ENCODE measurements around the gene ZNF70.

Gene ZNF70

GRCh38 chr22:23720855-23721254, 30.1 kb downstream of the ZNF70 start:
- intact Hi-C loops (cut with DNase I; ENCODE audit: low total_unique reads), result no loop called here
- no peak for TF ChIP-seq CTCF (IDR thresholded peaks at IDR 0.05)
- H3K4me1 ChIP-seq, result peaks cover 0 to 14% (median 12%) of the 10 kb centered on the region in 4 donors
- no peaks in the 10 kb centered on the region for H3K36me3 ChIP-seq
- no peaks in the 10 kb centered on the region for H3K27me3 ChIP-seq
- no peaks in the 10 kb centered on the region for H3K9me3 ChIP-seq
- H3K4me3 ChIP-seq, result no peak overlapping the region
- no peak for DNase-seq
- H3K27ac ChIP-seq, result no peak overlapping the region

GRCh38 chr22:23718371-23719165, 32.3 kb downstream of the ZNF70 start:
- peaks cover 0 to 15% (median 12%) of the 10 kb centered on the region in 3 donors for H3K36me3 ChIP-seq
- H3K4me1 ChIP-seq, result peaks cover 0 to 16% (median 14%) of the 10 kb centered on the region in 4 donors
- H3K4me3 ChIP-seq, result no peak overlapping the region
- DNase-seq, result no peak
- TF ChIP-seq CTCF (IDR thresholded peaks at IDR 0.05), result no peak
- H3K27ac ChIP-seq, result no peak overlapping the region
- no peaks in the 10 kb centered on the region for H3K27me3 ChIP-seq
- H3K9me3 ChIP-seq, result no peaks in the 10 kb centered on the region
- intact Hi-C loops (cut with DNase I; ENCODE audit: low total_unique reads), result loop anchor here (5.0 kb wide), 1 partner anchor 129 kb away; no protein-coding TSS in a partner anchor

GRCh38 chr22:23716811-23717801, 33.8 kb downstream of the ZNF70 start:
- intact Hi-C loops (cut with DNase I; ENCODE audit: low total_unique reads), result loop anchor here (5.0 kb wide), 1 partner anchor 130 kb away; no protein-coding TSS in a partner anchor
- no peak for TF ChIP-seq CTCF (IDR thresholded peaks at IDR 0.05)
- Histone ChIP-seq H3K9me3 (no peaks in the 10 kb centered on the region), H3K36me3 (peaks cover 0 to 30% (median 19%) of the 10 kb centered on the region in 3 donors), H3K27me3 (no peaks in the 10 kb centered on the region), H3K27ac (peak overlapping the region; percentile 67 to 78), H3K4me3 (peak overlapping the region; percentile 62 to 98), H3K4me1 (peaks cover 0 to 16% (median 14%) of the 10 kb centered on the region in 4 donors)
- DNase-seq, result peak; percentile 76 to 88

GRCh38 chr22:23715806-23716375, 35.0 kb downstream of the ZNF70 start:
- no peaks in the 10 kb centered on the region for H3K27me3 ChIP-seq
- H3K27ac ChIP-seq, result peak overlapping the region in 1 of 2 donors; percentile 67
- no peak for DNase-seq
- peaks cover 0 to 16% (median 14%) of the 10 kb centered on the region in 4 donors for H3K4me1 ChIP-seq
- no peaks in the 10 kb centered on the region for H3K9me3 ChIP-seq
- H3K4me3 ChIP-seq, result peak overlapping the region; percentile 62 to 98
- TF ChIP-seq CTCF (IDR thresholded peaks at IDR 0.05), result no peak
- intact Hi-C loops (cut with DNase I; ENCODE audit: low total_unique reads), result loop anchor here (5.0 kb wide), 1 partner anchor 131 kb away; no protein-coding TSS in a partner anchor
- H3K36me3 ChIP-seq, result peaks cover 0 to 42% (median 22%) of the 10 kb centered on the region in 3 donors
